GM19324 (cell line): ENCODE results near the gene GALM.
"Not testable (repeated sequence)": the region's sequence is repeated elsewhere in the genome, so short reads cannot be mapped to it uniquely, and the experiment has no call there.

Experiments
- ATAC-seq: cut with Tn5 transposase; IDR thresholded peaks from one replicate; pipeline ENCODE4 v1.9.1; 2021; ENCODE audit warnings: mild to moderate bottlenecking, moderate library complexity; ENCODE audit not compliant: unreplicated experiment, low FRiP score

GALM gene

GRCh38 chr2:38755891-38756290 is 90.0 kb downstream of the GALM start:
- ATAC-seq, result not testable (repeated sequence)

GRCh38 chr2:38763228-38763627 is 97.3 kb downstream of the GALM start:
- ATAC-seq, result no peak

- ATAC-seq, result no peak
Measured at GRCh38 chr2:38763728-38764127, 97.8 kb downstream of the GALM start.

- no peak for ATAC-seq
Measured at GRCh38 chr2:38765149-38765548, 99.2 kb downstream of the GALM start.

GRCh38 chr2:38765551-38765950 is 99.6 kb downstream of the GALM start:
- no peak for ATAC-seq

- ATAC-seq, result no peak
Measured at GRCh38 chr2:38771632-38772031, 105.7 kb downstream of the GALM start.

- ATAC-seq, result no peak
Measured at GRCh38 chr2:38775097-38775920, 109.4 kb downstream of the GALM start.

GRCh38 chr2:38775921-38776225 is 110.0 kb downstream of the GALM start:
- ATAC-seq, result no peak

GRCh38 chr2:38776531-38776930 is 110.6 kb downstream of the GALM start:
- ATAC-seq, result no peak

- ATAC-seq, result no peak
Measured at GRCh38 chr2:38778687-38779082, 112.8 kb downstream of the GALM start.

- ATAC-seq, result no peak
Measured at GRCh38 chr2:38783586-38783985, 117.7 kb downstream of the GALM start.
